ENCODE results near the gene GLYR1. TPM values are rescaled to one million over a fixed set of nuclear protein-coding genes. Genes with fewer than 3 reads are reported as not detected.

GLYR1 gene
- total RNA-seq, 4 donors from 2014 or later: 86.0 to 129 (median 97.0) TPM

- TF ChIP-seq EP300 (IDR thresholded peaks at IDR 0.05): no peak
- no peak for ATAC-seq
- peaks cover 0 to 60% (median 21%) of the 10 kb centered on the region in 3 donors for H3K4me1 ChIP-seq
- peak overlapping the region in 2 of 4 donors; percentile 89 to 90 for H3K27ac ChIP-seq
- no peaks in the 10 kb centered on the region for H3K27me3 ChIP-seq
- peaks cover 0 to 49% of the 10 kb centered on the region in 2 donors for H3K36me3 ChIP-seq
- WGBS, 2 donors (ENCODE audit: low coverage in 1 of 2): 15% methylated on average over 5 to 6 of the region's 26 CpGs
- no peaks in the 10 kb centered on the region for H3K9me3 ChIP-seq
- H3K4me3 ChIP-seq: peak overlapping the region; percentile 75 to 85
Observed at GRCh38 chr16:4765511-4766474, 81.3 kb downstream of the GLYR1 start.

- no peak overlapping the region for H3K27ac ChIP-seq
- H3K4me3 ChIP-seq: no peak overlapping the region
- H3K4me1 ChIP-seq: peaks cover 0 to 53% (median 21%) of the 10 kb centered on the region in 3 donors
- H3K27me3 ChIP-seq: no peaks in the 10 kb centered on the region
- ATAC-seq: no peak
- no peaks in the 10 kb centered on the region for H3K9me3 ChIP-seq
- TF ChIP-seq POLR2A (IDR thresholded peaks at IDR 0.05): no peak
- no peak for TF ChIP-seq POLR2AphosphoS5 (IDR thresholded peaks at IDR 0.05)
- TF ChIP-seq CTCF (IDR thresholded peaks at IDR 0.05): no peak
- TF ChIP-seq EP300 (IDR thresholded peaks at IDR 0.05): no peak
- H3K36me3 ChIP-seq: peaks cover 0 to 69% of the 10 kb centered on the region in 2 donors
- 93 to 100% methylated on average over 2 to 3 of the region's 7 CpGs for WGBS, 2 donors (ENCODE audit: low coverage in 1 of 2)
Observed at GRCh38 chr16:4763791-4764190, 83.3 kb downstream of the GLYR1 start.

GRCh38 chr16:4762205-4762604, 84.9 kb downstream of the GLYR1 start:
- Histone ChIP-seq H3K4me1 (peaks cover 0 to 40% (median 15%) of the 10 kb centered on the region in 3 donors), H3K4me3 (no peak overlapping the region), H3K27me3 (no peaks in the 10 kb centered on the region), H3K9me3 (no peaks in the 10 kb centered on the region), H3K36me3 (peaks cover 0 to 85% of the 10 kb centered on the region in 2 donors), H3K27ac (no peak overlapping the region)
- ATAC-seq: no peak
- no peak for TF ChIP-seq EP300 (IDR thresholded peaks at IDR 0.05)
- no peak for TF ChIP-seq CTCF (IDR thresholded peaks at IDR 0.05)
- no peak for TF ChIP-seq POLR2A (IDR thresholded peaks at IDR 0.05)
- no peak for TF ChIP-seq POLR2AphosphoS5 (IDR thresholded peaks at IDR 0.05)
- 68% methylated on average over 3 of the region's 9 CpGs; no CpG with 5 or more reads in 1 of the 2 donors for WGBS, 2 donors (ENCODE audit: low coverage in 1 of 2)

GRCh38 chr16:4760221-4760910, 86.7 kb downstream of the GLYR1 start:
- Histone ChIP-seq H3K27me3 (no peaks in the 10 kb centered on the region), H3K27ac (no peak overlapping the region), H3K36me3 (peaks cover 0 to 100% of the 10 kb centered on the region in 2 donors), H3K4me3 (no peak overlapping the region), H3K4me1 (peaks cover 0 to 27% (median 6%) of the 10 kb centered on the region in 3 donors), H3K9me3 (no peaks in the 10 kb centered on the region)
- no peak for TF ChIP-seq EP300 (IDR thresholded peaks at IDR 0.05)
- no peak for TF ChIP-seq POLR2AphosphoS5 (IDR thresholded peaks at IDR 0.05)
- TF ChIP-seq CTCF (IDR thresholded peaks at IDR 0.05): no peak
- no peak for TF ChIP-seq POLR2A (IDR thresholded peaks at IDR 0.05)
- no peak for ATAC-seq
- WGBS, 2 donors (ENCODE audit: low coverage in 1 of 2): no CpG with 5 or more reads among the region's 23 CpGs

GRCh38 chr16:4755687-4756086, 91.4 kb downstream of the GLYR1 start:
- H3K4me3 ChIP-seq: no peak overlapping the region
- H3K27me3 ChIP-seq: no peaks in the 10 kb centered on the region
- peaks cover 0 to 100% of the 10 kb centered on the region in 2 donors for H3K36me3 ChIP-seq
- H3K4me1 ChIP-seq: no peaks in the 10 kb centered on the region
- ATAC-seq: no peak
- no peak overlapping the region for H3K27ac ChIP-seq
- TF ChIP-seq CTCF (IDR thresholded peaks at IDR 0.05) (no peak), POLR2AphosphoS5 (IDR thresholded peaks at IDR 0.05) (no peak), EP300 (IDR thresholded peaks at IDR 0.05) (no peak), POLR2A (IDR thresholded peaks at IDR 0.05) (no peak)
- WGBS, 2 donors (ENCODE audit: low coverage in 1 of 2): 96 to 100% methylated on average over 3 to 6 of the region's 6 CpGs
- no peaks in the 10 kb centered on the region for H3K9me3 ChIP-seq

Measured in gastroesophageal sphincter (tissue), 4 donors.